DMS114 treated with DMSO at 0.1 percent for 48 hours (cell line): Measurements from ENCODE around the gene TIMMDC1.
"Not testable (repeated sequence)": the region's sequence is repeated elsewhere in the genome, so short reads cannot be mapped to it uniquely, and the experiment has no call there.

Source experiments
- DNase-seq: peaks from one replicate; lab custom pipeline; 2025; ENCODE audit not compliant: unreplicated experiment; lab: John Stamatoyannopoulos, UW

TIMMDC1 gene

DNA sequence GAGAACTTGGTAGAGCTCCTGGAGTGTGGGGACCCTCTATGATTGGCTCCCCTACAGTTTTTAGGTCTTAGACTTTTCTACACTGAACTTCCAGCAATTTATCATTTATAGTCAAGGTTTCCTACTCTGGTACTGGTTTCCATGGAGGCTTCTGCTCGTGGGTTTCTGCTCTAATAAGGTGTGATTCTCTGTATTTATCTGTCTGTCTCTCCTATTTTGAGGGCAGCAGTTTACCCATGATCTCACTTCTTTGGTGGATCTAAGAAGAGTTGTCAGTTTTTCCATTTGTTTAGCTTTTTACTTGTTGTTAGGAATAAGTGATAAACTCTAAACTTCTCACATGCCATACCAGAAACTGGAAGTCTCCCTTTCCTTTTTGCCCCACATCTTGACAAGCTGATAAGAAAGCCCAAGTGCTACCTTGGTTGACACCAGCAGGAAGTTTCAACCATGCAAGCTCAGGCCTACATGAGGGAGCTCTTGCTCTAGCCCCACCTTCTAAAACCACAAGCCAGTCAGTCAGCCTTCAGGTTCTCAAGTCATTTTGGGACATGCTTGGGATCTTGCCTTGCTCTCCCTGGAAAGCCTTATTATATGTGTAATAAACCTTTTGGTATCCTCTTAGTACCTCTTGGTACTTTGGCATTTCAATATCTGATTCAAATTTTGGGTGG lies 10.0 kb downstream of the TIMMDC1 start:
- DNase-seq, result no peak

DNA sequence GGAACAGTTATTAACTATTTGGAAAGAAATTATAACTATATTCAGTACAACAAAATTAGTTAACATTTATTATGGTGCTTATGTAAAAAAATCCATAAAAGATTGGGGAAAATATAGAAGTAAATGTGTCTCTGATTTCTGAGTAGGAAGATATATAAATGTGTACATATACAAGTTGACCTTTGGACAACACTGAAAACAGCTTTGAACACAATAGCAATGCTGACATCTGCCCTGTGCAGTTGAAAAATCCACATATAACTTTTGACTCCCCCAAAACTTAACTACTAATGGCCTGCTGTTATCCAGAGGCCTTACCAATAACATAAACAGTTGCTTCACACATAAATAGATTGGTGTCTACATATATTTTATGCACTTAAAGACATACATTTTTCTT lies 12.3 kb downstream of the TIMMDC1 start:
- no peak for DNase-seq

GRCh38 chr3:119514637-119515036 lies 16.3 kb downstream of the TIMMDC1 start:
- DNase-seq, result no peak

DNA sequence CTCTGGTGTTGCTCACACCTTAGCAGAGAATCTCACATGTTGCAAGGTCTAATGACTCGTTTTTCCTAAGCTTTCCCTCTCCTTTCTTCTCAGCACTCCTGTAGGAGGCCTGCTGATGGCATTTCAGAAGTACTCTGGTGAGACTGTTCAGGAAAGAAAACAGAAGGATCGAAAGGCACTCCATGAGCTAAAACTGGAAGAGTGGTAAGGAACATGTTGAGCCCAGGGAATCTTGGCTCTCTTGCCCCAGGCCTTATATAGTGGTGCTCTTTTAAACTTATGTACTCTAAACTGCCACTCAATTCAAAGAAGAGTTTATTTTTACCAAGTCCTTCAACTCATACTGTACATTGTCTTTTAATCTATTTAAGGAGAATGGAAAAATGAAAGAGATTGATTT lies 18.8 kb downstream of the TIMMDC1 start:
- no peak for DNase-seq

DNA sequence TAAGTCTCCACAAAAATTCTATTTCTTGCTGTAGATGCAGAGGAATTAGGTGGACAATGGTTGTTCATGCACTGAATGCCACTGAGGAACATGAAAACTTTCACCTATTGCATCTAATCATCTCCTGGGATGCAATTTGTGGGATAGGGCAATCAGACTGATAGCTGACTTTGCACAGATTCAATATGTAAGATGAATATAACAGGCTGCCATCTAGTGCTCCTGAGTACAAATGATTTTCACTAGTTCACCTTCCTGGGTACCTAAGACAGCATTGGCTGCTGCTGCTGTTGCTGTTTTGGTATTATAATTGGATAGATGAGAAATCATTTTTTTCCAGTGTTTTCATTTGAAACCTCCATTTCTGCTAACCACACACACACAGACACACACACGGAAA lies 19.7 kb downstream of the TIMMDC1 start:
- no peak for DNase-seq

GRCh38 chr3:119524931-119525662 lies 26.8 kb downstream of the TIMMDC1 start:
- DNase-seq, result no peak

- DNase-seq, result no peak
These were observed 29.4 kb downstream of the TIMMDC1 start for GRCh38 chr3:119527714-119528113.

DNA sequence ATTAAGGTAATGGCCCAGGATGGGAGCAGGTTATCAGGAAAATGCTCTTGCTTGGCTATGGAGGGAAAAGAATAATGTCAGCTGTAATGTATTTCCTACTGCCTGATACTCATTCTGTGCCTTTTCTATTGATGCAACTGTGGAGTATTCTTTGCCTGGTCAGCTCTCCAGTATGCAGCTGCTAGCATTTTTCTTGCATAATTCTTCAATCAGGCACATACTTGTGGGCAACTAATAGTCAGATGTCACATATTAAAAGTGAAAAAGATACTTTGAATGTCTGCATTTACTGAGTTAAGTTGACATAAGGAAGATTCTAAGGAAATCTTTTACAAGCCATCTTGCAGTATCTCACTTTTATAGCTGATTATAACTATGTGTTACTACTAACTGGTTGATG lies 31.5 kb downstream of the TIMMDC1 start:
- DNase-seq, result no peak

DNA sequence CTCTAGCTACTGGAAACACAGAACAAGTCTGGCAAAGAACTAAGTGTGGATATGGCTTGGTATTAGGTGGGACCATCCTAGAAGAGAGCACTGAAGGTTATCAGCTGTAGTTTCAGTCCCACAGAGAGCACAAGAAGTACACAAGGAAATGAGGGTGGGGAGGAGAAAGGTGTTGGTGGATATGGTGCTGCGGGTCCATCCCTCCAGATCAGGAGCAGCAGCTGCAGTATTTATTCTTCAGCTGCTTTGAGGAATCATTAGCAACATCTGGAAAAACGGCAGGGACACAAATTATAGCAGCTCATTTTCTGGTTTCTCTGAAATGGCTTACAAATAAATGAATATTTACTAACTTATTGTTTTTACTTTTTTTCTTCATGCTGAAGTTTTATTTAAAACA lies 32.1 kb downstream of the TIMMDC1 start:
- no peak for DNase-seq

DNA sequence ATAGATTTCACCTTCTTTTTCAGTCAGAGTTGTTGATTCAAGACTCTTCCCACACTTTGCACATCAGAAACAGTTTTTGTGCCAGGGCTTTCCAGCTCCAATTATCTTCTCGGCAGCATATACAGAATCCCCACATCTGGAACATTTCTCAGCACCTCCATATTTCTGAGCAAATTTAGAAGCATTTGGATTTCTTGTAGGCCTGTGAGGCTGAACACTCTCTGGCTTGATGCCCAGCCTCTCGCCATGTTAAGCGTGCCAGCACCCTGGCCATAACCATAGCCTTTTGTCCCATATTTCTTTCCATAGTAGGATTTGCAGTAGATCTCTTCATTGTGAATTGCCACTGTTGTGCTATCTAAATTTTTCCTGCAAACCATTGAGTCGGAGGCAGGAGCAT lies 32.8 kb downstream of the TIMMDC1 start:
- DNase-seq, result no peak

GRCh38 chr3:119534296-119534695 lies 35.9 kb downstream of the TIMMDC1 start:
- no peak for DNase-seq

GRCh38 chr3:119536757-119537156 lies 38.4 kb downstream of the TIMMDC1 start:
- DNase-seq, result no peak

DNA sequence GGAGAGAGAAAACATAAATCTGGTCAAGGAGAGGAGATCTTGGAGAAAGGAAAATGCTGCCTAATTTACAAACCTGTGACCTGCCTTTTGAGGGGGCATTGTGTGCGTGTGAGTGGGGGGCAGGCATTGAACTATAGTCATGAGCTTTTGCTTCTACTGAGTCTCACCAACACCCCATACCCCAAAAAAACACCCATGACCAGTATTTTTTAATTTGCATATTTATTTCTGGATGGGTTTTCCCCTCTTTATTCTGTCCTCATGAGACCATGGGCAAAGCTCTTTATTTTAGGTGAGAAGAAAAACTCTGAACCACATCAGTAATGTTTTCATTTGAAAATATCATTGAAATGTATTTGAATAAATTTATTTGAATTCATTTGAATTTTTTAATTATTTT lies 40.4 kb downstream of the TIMMDC1 start:
- no peak for DNase-seq

DNA sequence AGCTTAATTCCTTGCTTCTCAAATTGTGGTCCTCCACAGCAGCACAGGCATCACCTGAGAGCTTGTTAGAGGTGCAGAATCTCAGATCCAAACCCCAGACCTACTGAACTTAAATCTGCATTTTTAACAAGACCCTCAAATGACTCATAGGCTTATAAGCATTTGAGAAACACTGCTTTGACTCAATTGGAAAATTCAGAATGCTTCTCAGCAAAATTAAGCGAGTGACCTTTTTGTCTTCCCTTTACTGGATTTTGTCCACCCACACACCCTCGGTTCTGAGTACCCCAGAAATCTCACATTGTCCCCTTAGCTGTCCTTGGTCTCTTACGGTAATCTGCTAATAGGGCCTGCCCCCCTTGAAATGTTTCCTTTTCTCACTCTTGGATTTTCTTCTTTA lies 43.2 kb downstream of the TIMMDC1 start:
- no peak for DNase-seq

DNA sequence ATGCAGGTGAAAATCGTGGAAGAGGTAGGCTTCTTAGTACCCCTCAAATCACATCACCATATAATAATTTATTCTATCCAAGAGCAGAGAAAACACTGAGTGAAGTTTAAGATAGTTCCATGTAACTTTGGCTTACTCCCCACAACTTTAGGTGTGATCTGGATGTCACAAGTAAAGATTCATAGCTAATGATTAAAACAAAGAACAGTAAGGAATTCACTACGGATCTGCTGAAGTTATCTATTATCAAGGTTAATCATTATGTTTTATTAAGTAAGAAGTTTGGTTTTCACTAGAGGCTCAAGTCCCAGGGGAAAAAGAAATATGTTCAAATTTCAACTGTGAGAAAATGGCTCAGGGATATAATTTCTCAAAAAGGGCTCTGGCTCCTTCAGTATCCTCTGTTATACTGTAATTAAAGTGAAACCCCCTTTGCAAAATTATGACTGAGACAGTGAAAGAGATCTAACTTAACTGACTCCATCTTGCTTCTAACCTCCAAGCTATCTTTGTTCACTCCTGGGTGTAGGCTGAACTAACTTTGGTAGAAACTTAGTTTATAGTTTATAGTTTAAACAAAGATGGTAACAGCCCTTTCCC lies 43.9 kb downstream of the TIMMDC1 start:
- DNase-seq, result no peak

- DNase-seq, result no peak
These were observed 44.8 kb downstream of the TIMMDC1 start for GRCh38 chr3:119543147-119543546.

DNA sequence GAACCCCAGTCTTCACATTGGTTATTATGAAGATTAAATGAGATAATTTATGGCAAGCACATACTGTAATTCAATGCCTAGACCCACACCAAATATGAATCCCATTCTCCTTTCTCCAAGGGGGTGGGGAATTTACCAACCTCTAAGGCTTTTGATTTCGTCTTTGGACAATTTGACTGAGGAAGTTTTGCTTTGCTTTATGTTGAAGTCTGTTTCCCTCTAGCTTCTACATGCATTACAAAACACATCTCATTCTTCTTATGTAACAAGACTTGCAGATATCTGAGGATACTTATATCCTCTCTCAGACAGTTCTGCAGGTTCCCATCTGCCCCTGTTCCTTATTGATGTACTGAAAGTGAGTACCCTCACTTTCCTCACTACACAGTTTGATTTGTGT lies 48.9 kb downstream of the TIMMDC1 start:
- no peak for DNase-seq

- no peak for DNase-seq
These were observed 50.0 kb downstream of the TIMMDC1 start for GRCh38 chr3:119548341-119548740.

DNA sequence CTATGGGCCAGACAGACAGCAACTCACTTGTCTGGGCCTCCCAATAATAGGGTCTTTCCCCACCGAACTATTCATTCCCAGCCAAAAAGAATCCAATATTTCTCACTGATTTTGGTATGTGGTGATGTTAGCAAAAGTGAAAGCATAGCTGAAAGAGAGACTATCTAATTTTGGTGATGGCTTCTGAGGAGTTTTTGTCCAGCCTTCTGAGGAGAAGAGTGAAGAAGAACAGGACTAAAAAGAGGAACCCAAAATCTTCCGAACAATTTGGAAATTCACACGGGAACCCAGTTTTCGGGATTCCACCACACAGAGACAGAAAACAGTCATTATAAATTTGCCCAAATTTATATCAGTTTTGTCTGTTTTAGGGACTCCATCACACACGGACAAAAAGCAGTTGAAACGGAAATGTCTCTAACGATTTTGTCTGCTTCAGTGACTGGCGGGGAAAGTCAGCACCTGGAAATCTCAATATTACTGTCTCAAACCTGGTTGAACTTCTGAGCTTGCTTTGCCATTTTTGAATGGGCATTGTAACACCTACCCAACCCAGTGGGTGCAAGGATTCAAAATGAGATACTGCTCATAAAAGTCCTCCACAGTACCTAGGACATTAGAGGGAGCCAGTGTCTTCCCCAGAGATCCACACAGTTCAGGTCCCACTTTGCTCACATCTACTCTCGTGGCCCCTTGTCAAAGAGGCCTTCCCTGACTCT lies 52.0 kb downstream of the TIMMDC1 start:
- no peak for DNase-seq

GRCh38 chr3:119551598-119551997 lies 53.3 kb downstream of the TIMMDC1 start:
- no peak for DNase-seq

GRCh38 chr3:119552928-119553327 lies 54.6 kb downstream of the TIMMDC1 start:
- DNase-seq, result not testable (repeated sequence)
